Measurements from ENCODE around the gene SPESP1. TPM values are rescaled to one million over a fixed set of nuclear protein-coding genes. Genes with fewer than 3 reads are reported as not detected.
A peak's percentile ranks its signal among the peaks of the same experiment; 100 is the strongest.

SPESP1 gene
- total and polyA plus RNA-seq, 9 of the 15 experiments (the other 6 are each of a cell fraction or from before 2014, with no cell fraction given) = not detected

GRCh38 chr15:68969298-68969697, 39.0 kb downstream of the SPESP1 start:
- Histone ChIP-seq H3K4me3 (no peak overlapping the region), H3K9ac (ENCODE audit: insufficient read depth in 1 of 2, low read depth in 2 of 2, low read length in 2 of 2) (no peak overlapping the region), H3K4me2 (ENCODE audit: insufficient read depth, low read length) (no peak overlapping the region), H3K4me1 (replicated peaks in 1 of 2; ENCODE audit: control insufficient read depth in 2 of 2, insufficient read depth in 2 of 2, low read length in 2 of 2) (peaks cover 5 to 11% of the 10 kb centered on the region in 2 experiments; a peak in 4 of 5 replicates), H3K9me1 (ENCODE audit: control insufficient read depth, insufficient read depth, low read length) (peaks cover 3% of the 10 kb centered on the region), H3K79me2 (ENCODE audit: control insufficient read depth, insufficient read depth, low read length) (no peaks in the 10 kb centered on the region), H3K9me3 (replicated peaks; ENCODE audit: control insufficient read depth, insufficient read depth, low read depth, low read length) (peaks cover 4% of the 10 kb centered on the region; the same call in 1 of the 2 replicates), H2AFZ (ENCODE audit: low read depth, low read length) (no peak overlapping the region), H3K36me3 (ENCODE audit: control insufficient read depth, insufficient read depth, low read length) (no peaks in the 10 kb centered on the region), H4K20me1 (replicated peaks; ENCODE audit: control insufficient read depth, insufficient read depth, low read length) (no peaks in the 10 kb centered on the region), H3K27ac (ENCODE audit: extremely low read depth, low read depth, low read length) (no peak overlapping the region), H3K27me3 (ENCODE audit: control insufficient read depth in 2 of 2, insufficient read depth in 2 of 2, low read length in 2 of 2) (no peaks in the 10 kb centered on the region)
- intact Hi-C loops (cut with micrococcal nuclease) = no loop called here
- TF ChIP-seq STAG1 (CRISPR knock-in tag; IDR thresholded peaks at IDR 0.05; ENCODE audit: borderline replicate concordance) (no peak), CBX3 (IDR thresholded peaks at IDR 0.05; ENCODE audit: borderline replicate concordance in 1 of 2, low read length in 2 of 2) (peak in 1 of 2 experiments; percentile 42; a peak in 1 of 3 replicates), TRIM28 (IDR thresholded peaks at IDR 0.05) (peak; percentile 79; the same call in 1 of the 2 replicates)
- no TSS peak for BruUV-seq (replicated peaks)
- POLR2A ChIA-PET = no interaction called here
- FAIRE-seq (no peak), DNase-seq (ENCODE audit: extremely low read depth in 1 of 4, low spot score in 3 of 4) (no peak), ATAC-seq (no peak)
- CTCF ChIA-PET (ENCODE audit: low intra/inter-chr PET ratio) = no interaction called here
- in situ Hi-C loops (cut with MboI) = no loop called here

DNA sequence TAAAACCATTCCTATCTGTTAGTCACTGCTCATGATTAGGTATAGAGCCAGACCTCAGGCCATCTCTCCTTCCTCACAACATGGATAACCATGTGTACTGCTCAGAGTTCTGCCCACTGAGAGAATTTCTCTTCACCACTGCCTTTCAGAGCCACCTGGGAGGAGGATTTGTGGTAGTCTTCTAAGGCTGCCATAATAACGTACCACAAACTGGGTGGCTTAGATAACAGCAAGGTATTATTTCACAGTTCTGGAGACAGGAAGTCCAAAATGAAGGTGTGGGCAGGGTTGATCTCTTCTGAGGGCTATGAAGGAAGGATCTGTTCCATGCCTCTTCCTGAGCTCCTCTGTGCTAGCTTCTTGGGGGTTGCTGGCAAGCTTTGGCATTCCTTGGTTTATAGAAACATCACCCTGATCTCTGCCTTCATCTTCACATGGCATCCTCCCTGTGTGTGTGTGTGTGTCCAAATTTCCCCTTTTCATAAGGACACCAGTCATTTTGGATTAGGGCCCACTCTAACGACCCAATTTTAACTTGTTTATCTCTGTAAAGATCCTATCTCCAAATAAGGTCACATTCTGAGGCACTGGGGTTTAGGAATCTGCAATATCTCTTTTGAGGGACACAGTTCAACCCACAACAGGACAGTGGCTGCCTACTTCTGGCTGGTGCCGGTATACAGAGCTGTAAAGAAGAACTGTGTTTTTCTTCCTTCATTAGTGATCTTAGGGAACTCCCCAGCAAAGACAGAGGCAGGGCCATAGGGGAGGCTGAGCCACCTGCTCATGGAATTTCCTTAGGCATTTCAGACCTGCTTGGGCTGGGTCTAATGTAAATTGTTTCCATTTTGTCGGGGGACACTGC, 42.1 kb downstream of the SPESP1 start:
- ChIA-PET CTCF (ENCODE audit: low intra/inter-chr PET ratio) (no interaction called here), POLR2A (interaction anchor here (0.6 to 2.6 kb wide), 2 partner anchors 11 to 14 kb away, joined by 3 to 14 read pairs; no protein-coding TSS in a partner anchor)
- peaks cover 3% of the 10 kb centered on the region for H3K9me1 ChIP-seq (ENCODE audit: control insufficient read depth, insufficient read depth, low read length)
- intact Hi-C loops (cut with micrococcal nuclease) = no loop called here
- DNase-seq (ENCODE audit: extremely low read depth in 1 of 4, low spot score in 3 of 4) (peak in 2 of 4 experiments; percentile 30 to 50), FAIRE-seq (peak; percentile 90), ATAC-seq (peak; percentile 80)
- H3K9me3 ChIP-seq (replicated peaks; ENCODE audit: control insufficient read depth, insufficient read depth, low read depth, low read length) = peaks cover 4% of the 10 kb centered on the region; the same call in 1 of the 2 replicates
- H2AFZ ChIP-seq (ENCODE audit: low read depth, low read length) = peak overlapping the region; percentile 78
- 4% methylated on average over 4 of the region's 4 CpGs for WGBS (ENCODE audit: insufficient coverage, low coverage, missing lambda C conversion rate)
- no peak overlapping the region for H3K4me3 ChIP-seq
- BruUV-seq (replicated peaks) = no TSS peak
- peak overlapping the region; percentile 44 for H3K4me2 ChIP-seq (ENCODE audit: insufficient read depth, low read length)
- H3K27ac ChIP-seq (ENCODE audit: extremely low read depth, low read depth, low read length) = peak overlapping the region; percentile 57
- no peaks in the 10 kb centered on the region for H4K20me1 ChIP-seq (replicated peaks; ENCODE audit: control insufficient read depth, insufficient read depth, low read length)
- no peaks in the 10 kb centered on the region for H3K79me2 ChIP-seq (ENCODE audit: control insufficient read depth, insufficient read depth, low read length)
- peaks cover 5 to 11% of the 10 kb centered on the region in 2 experiments; a peak in 4 of 5 replicates for H3K4me1 ChIP-seq (replicated peaks in 1 of 2; ENCODE audit: control insufficient read depth in 2 of 2, insufficient read depth in 2 of 2, low read length in 2 of 2)
- no peaks in the 10 kb centered on the region for H3K27me3 ChIP-seq (ENCODE audit: control insufficient read depth in 2 of 2, insufficient read depth in 2 of 2, low read length in 2 of 2)
- no peaks in the 10 kb centered on the region for H3K36me3 ChIP-seq (ENCODE audit: control insufficient read depth, insufficient read depth, low read length)
- in situ Hi-C loops (cut with MboI) = no loop called here
- peak overlapping the region in 1 of 2 experiments; percentile 5; a peak in 1 of 4 replicates for H3K9ac ChIP-seq (ENCODE audit: insufficient read depth in 1 of 2, low read depth in 2 of 2, low read length in 2 of 2)
- 0 out of 2 replicates have a peak, but pooled peaks have one; percentile 17 for TF ChIP-seq SPI1 (IDR thresholded peaks at IDR 0.05; ENCODE audit: borderline replicate concordance, low read depth, low read length)
- TF ChIP-seq DPF2 (IDR thresholded peaks at IDR 0.05) = no peak; the same call in 1 of the 2 replicates
- no peak for TF ChIP-seq NR3C1 (CRISPR knock-in tag; IDR thresholded peaks at IDR 0.05)

Measured in K562 (cell line).